Measurements from ENCODE around the gene CLN5.

The CLN5 gene

GRCh38 chr13:76969488-76970365, 22.2 kb upstream of the CLN5 start:
- Histone ChIP-seq H3K36me3 (ENCODE audit: insufficient read depth, low read length) (no peaks in the 10 kb centered on the region), H3K4me1 (ENCODE audit: insufficient read depth, low read length) (no peaks in the 10 kb centered on the region), H3K9ac (ENCODE audit: low read depth, low read length) (no peak overlapping the region), H3K9me3 (ENCODE audit: control insufficient read depth, insufficient read depth, low read length) (no peaks in the 10 kb centered on the region)

GRCh38 chr13:76971215-76971614, 20.7 kb upstream of the CLN5 start:
- Histone ChIP-seq H3K9me3 (ENCODE audit: control insufficient read depth, insufficient read depth, low read length) (no peaks in the 10 kb centered on the region), H3K36me3 (ENCODE audit: insufficient read depth, low read length) (no peaks in the 10 kb centered on the region), H3K4me1 (ENCODE audit: insufficient read depth, low read length) (peaks cover 6% of the 10 kb centered on the region; the same call in 1 of the 2 replicates), H3K9ac (ENCODE audit: low read depth, low read length) (no peak overlapping the region)

- Histone ChIP-seq H3K9ac (ENCODE audit: low read depth, low read length) (no peak overlapping the region), H3K36me3 (ENCODE audit: insufficient read depth, low read length) (no peaks in the 10 kb centered on the region), H3K9me3 (ENCODE audit: control insufficient read depth, insufficient read depth, low read length) (no peaks in the 10 kb centered on the region), H3K4me1 (ENCODE audit: insufficient read depth, low read length) (peaks cover 6% of the 10 kb centered on the region; the same call in 1 of the 2 replicates)
Measured at GRCh38 chr13:76971851-76972829, 19.7 kb upstream of the CLN5 start.

- no peak overlapping the region for H3K9ac ChIP-seq (ENCODE audit: low read depth, low read length)
- H3K4me1 ChIP-seq (ENCODE audit: insufficient read depth, low read length), result peaks cover 6% of the 10 kb centered on the region; the same call in 1 of the 2 replicates
- H3K9me3 ChIP-seq (ENCODE audit: control insufficient read depth, insufficient read depth, low read length), result no peaks in the 10 kb centered on the region
- no peaks in the 10 kb centered on the region for H3K36me3 ChIP-seq (ENCODE audit: insufficient read depth, low read length)
Measured at GRCh38 chr13:76973920-76974617, 17.8 kb upstream of the CLN5 start.

GRCh38 chr13:76974618-76974975, 17.3 kb upstream of the CLN5 start:
- H3K9ac ChIP-seq (ENCODE audit: low read depth, low read length), result no peak overlapping the region
- no peaks in the 10 kb centered on the region for H3K36me3 ChIP-seq (ENCODE audit: insufficient read depth, low read length)
- peaks cover 6% of the 10 kb centered on the region; the same call in 1 of the 2 replicates for H3K4me1 ChIP-seq (ENCODE audit: insufficient read depth, low read length)
- H3K9me3 ChIP-seq (ENCODE audit: control insufficient read depth, insufficient read depth, low read length), result no peaks in the 10 kb centered on the region

- Histone ChIP-seq H3K36me3 (ENCODE audit: insufficient read depth, low read length) (no peaks in the 10 kb centered on the region), H3K9me3 (ENCODE audit: control insufficient read depth, insufficient read depth, low read length) (no peaks in the 10 kb centered on the region), H3K4me1 (ENCODE audit: insufficient read depth, low read length) (peaks cover 6% of the 10 kb centered on the region; the same call in 1 of the 2 replicates), H3K9ac (ENCODE audit: low read depth, low read length) (no peak overlapping the region)
Measured at GRCh38 chr13:76975863-76976262, 16.0 kb upstream of the CLN5 start.

- Histone ChIP-seq H3K4me1 (ENCODE audit: insufficient read depth, low read length) (peaks cover 6% of the 10 kb centered on the region; the same call in 1 of the 2 replicates), H3K9ac (ENCODE audit: low read depth, low read length) (no peak overlapping the region), H3K36me3 (ENCODE audit: insufficient read depth, low read length) (no peaks in the 10 kb centered on the region), H3K9me3 (ENCODE audit: control insufficient read depth, insufficient read depth, low read length) (no peaks in the 10 kb centered on the region)
Measured at GRCh38 chr13:76976490-76976889, 15.4 kb upstream of the CLN5 start.

GRCh38 chr13:76976929-76977328, 15.0 kb upstream of the CLN5 start:
- Histone ChIP-seq H3K36me3 (ENCODE audit: insufficient read depth, low read length) (no peaks in the 10 kb centered on the region), H3K9me3 (ENCODE audit: control insufficient read depth, insufficient read depth, low read length) (no peaks in the 10 kb centered on the region), H3K4me1 (ENCODE audit: insufficient read depth, low read length) (peaks cover 6% of the 10 kb centered on the region; the same call in 1 of the 2 replicates), H3K9ac (ENCODE audit: low read depth, low read length) (no peak overlapping the region)

- no peaks in the 10 kb centered on the region; the same call in 1 of the 2 replicates for H3K9me3 ChIP-seq (ENCODE audit: control insufficient read depth, insufficient read depth, low read length)
- no peaks in the 10 kb centered on the region for H3K36me3 ChIP-seq (ENCODE audit: insufficient read depth, low read length)
- H3K9ac ChIP-seq (ENCODE audit: low read depth, low read length), result no peak overlapping the region
- peaks cover 6% of the 10 kb centered on the region; the same call in 1 of the 2 replicates for H3K4me1 ChIP-seq (ENCODE audit: insufficient read depth, low read length)
Measured at GRCh38 chr13:76980075-76980718, 11.7 kb upstream of the CLN5 start.

- Histone ChIP-seq H3K9me3 (ENCODE audit: control insufficient read depth, insufficient read depth, low read length) (no peaks in the 10 kb centered on the region; the same call in 1 of the 2 replicates), H3K36me3 (ENCODE audit: insufficient read depth, low read length) (no peaks in the 10 kb centered on the region), H3K4me1 (ENCODE audit: insufficient read depth, low read length) (no peaks in the 10 kb centered on the region), H3K9ac (ENCODE audit: low read depth, low read length) (no peak overlapping the region)
Measured at GRCh38 chr13:76982061-76982460, 9.8 kb upstream of the CLN5 start.

- no peaks in the 10 kb centered on the region for H3K36me3 ChIP-seq (ENCODE audit: insufficient read depth, low read length)
- no peaks in the 10 kb centered on the region; the same call in 1 of the 2 replicates for H3K9me3 ChIP-seq (ENCODE audit: control insufficient read depth, insufficient read depth, low read length)
- no peak overlapping the region for H3K9ac ChIP-seq (ENCODE audit: low read depth, low read length)
- H3K4me1 ChIP-seq (ENCODE audit: insufficient read depth, low read length), result no peaks in the 10 kb centered on the region
Measured at GRCh38 chr13:76983676-76984075, 8.2 kb upstream of the CLN5 start.

- peaks cover 2% of the 10 kb centered on the region; the same call in 1 of the 2 replicates for H3K36me3 ChIP-seq (ENCODE audit: insufficient read depth, low read length)
- H3K4me1 ChIP-seq (ENCODE audit: insufficient read depth, low read length), result peaks cover 7% of the 10 kb centered on the region
- H3K9me3 ChIP-seq (ENCODE audit: control insufficient read depth, insufficient read depth, low read length), result no peaks in the 10 kb centered on the region
- H3K9ac ChIP-seq (ENCODE audit: low read depth, low read length), result peak overlapping the region; percentile 72; the same call in 1 of the 2 replicates
Measured at GRCh38 chr13:76991432-76991795, 467 bp upstream of the CLN5 start.

- Histone ChIP-seq H3K36me3 (ENCODE audit: insufficient read depth, low read length) (peaks cover 2% of the 10 kb centered on the region), H3K4me1 (ENCODE audit: insufficient read depth, low read length) (peaks cover 7% of the 10 kb centered on the region), H3K9me3 (ENCODE audit: control insufficient read depth, insufficient read depth, low read length) (no peaks in the 10 kb centered on the region), H3K9ac (ENCODE audit: low read depth, low read length) (peak overlapping the region; percentile 72)
Measured at GRCh38 chr13:76992548-76993001, 694 bp downstream of the CLN5 start.

Measured in ES-I3 (cell line).